ENCODE data around the gene PTPRA.
"Not testable (repeated sequence)": the region's sequence is repeated elsewhere in the genome, so short reads cannot be mapped to it uniquely, and the experiment has no call there.

Gene PTPRA

DNA sequence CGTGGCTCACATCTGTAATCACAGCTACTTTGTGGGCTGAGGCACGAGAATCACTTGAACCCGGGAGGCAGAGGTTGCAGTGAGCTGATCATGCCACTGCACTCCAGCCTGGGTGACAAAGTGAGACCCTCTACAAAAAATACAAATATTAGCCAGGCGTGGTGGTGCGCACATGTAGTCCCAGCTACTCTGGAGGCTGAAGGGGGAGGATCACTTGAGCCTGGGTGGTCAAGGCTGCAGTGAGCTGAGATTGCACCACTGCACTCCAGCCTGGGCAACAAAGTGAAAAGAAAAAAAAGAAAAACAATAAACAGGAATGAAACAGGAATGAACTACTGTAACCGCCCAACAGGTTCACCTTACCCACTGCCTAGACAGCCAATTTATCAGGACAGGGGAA is 190.8 kb downstream of the PTPRA start:
- H3K4me3 ChIP-seq (ENCODE audit: low read depth, low read length); H3K79me2 ChIP-seq (ENCODE audit: control insufficient read depth, insufficient read depth, low read length, poor library complexity): not testable (repeated sequence)
- WGBS (ENCODE audit: extremely low coverage, insufficient coverage, insufficient read length): no CpG with 5 or more reads among the region's 6 CpGs

GRCh38 chr20:3067139-3068014 is 194.1 kb downstream of the PTPRA start:
- Histone ChIP-seq H3K36me3 (ENCODE audit: control insufficient read depth in 1 of 2, insufficient read depth in 2 of 2, low read length in 2 of 2) (no peaks in the 10 kb centered on the region), H3K27me3 (ENCODE audit: insufficient read depth, low read length) (peaks cover 13% of the 10 kb centered on the region), H4K8ac (ENCODE audit: low read depth, low read length) (no peak overlapping the region)

More for the DNA sequence above, 190.8 kb downstream of the PTPRA start:
- not testable (repeated sequence) for H3K9ac ChIP-seq (ENCODE audit: low read length); H3K18ac ChIP-seq (ENCODE audit: low read length); H4K91ac ChIP-seq (ENCODE audit: low read depth, low read length); H2AK5ac ChIP-seq (ENCODE audit: low read length); H3K4me2 ChIP-seq (ENCODE audit: low read length); H2AFZ ChIP-seq (ENCODE audit: insufficient read depth, low read length, poor library complexity); H3K9me3 ChIP-seq (ENCODE audit: insufficient read depth, low read depth, low read length); H3K27ac ChIP-seq (ENCODE audit: low read depth, low read length); H3K79me1 ChIP-seq (ENCODE audit: low read length); H3K23ac ChIP-seq (ENCODE audit: low read length); H4K12ac ChIP-seq (ENCODE audit: low read depth, low read length); H3K27me3 ChIP-seq (ENCODE audit: insufficient read depth, low read length); DNase-seq; H4K8ac ChIP-seq (ENCODE audit: low read depth, low read length); H3K4ac ChIP-seq (ENCODE audit: low read depth, low read length); H2BK5ac ChIP-seq (ENCODE audit: low read depth, low read length, poor library complexity); H3K4me1 ChIP-seq (ENCODE audit: control insufficient read depth in 1 of 2, insufficient read depth in 2 of 2, low read length in 2 of 2); H2BK120ac ChIP-seq (ENCODE audit: insufficient read depth, low read length, poor library complexity); H2BK12ac ChIP-seq (ENCODE audit: low read length); H3K36me3 ChIP-seq (ENCODE audit: control insufficient read depth in 1 of 2, insufficient read depth in 2 of 2, low read length in 2 of 2); H3K14ac ChIP-seq (ENCODE audit: low read length)

DNA sequence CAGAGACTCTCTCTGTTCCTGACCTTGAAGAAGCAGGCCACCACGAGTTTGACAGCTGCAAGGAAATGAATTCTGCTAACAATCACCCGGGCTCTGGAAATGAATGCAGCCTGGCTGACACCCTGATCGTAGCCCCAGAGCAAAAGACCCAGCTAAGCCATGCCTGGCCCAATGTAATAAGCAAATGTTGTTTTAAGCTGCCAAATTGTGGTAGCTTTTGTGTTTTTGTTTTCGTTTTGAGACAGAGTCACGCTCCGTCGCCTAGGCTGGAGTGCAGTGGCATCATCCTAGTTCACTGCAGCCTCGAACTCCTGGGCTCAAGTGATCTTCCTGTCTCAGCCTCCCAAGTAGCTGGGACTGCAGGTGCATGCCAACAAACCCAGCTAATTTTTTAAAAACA is 194.8 kb downstream of the PTPRA start:
- no CpG with 5 or more reads among the region's 8 CpGs for WGBS (ENCODE audit: extremely low coverage, insufficient coverage, insufficient read length)
- H3K79me1 ChIP-seq (ENCODE audit: low read length): no peaks in the 10 kb centered on the region

More at GRCh38 chr20:3067139-3068014, 194.1 kb downstream of the PTPRA start:
- no peak overlapping the region for H2BK5ac ChIP-seq (ENCODE audit: low read depth, low read length, poor library complexity)
- H3K4ac ChIP-seq (ENCODE audit: low read depth, low read length): no peak overlapping the region
- H3K79me1 ChIP-seq (ENCODE audit: low read length): no peaks in the 10 kb centered on the region
- no peak overlapping the region for H4K91ac ChIP-seq (ENCODE audit: low read depth, low read length)
- H2BK12ac ChIP-seq (ENCODE audit: low read length): no peak overlapping the region
- H3K14ac ChIP-seq (ENCODE audit: low read length): no peak overlapping the region
- peak; percentile 34 to 79 for DNase-seq
- H3K79me2 ChIP-seq (ENCODE audit: control insufficient read depth, insufficient read depth, low read length, poor library complexity): no peaks in the 10 kb centered on the region
- H2AK5ac ChIP-seq (ENCODE audit: low read length): no peak overlapping the region
- H2AFZ ChIP-seq (ENCODE audit: insufficient read depth, low read length, poor library complexity): no peak overlapping the region
- H2BK120ac ChIP-seq (ENCODE audit: insufficient read depth, low read length, poor library complexity): no peak overlapping the region
- no peak overlapping the region for H3K4me3 ChIP-seq (ENCODE audit: low read depth, low read length)
- no peak overlapping the region for H3K23ac ChIP-seq (ENCODE audit: low read length)
- H3K4me2 ChIP-seq (ENCODE audit: low read length): no peak overlapping the region
- no peak overlapping the region for H3K18ac ChIP-seq (ENCODE audit: low read length)
- peaks cover 0 to 3% of the 10 kb centered on the region in 2 experiments for H3K4me1 ChIP-seq (ENCODE audit: control insufficient read depth in 1 of 2, insufficient read depth in 2 of 2, low read length in 2 of 2)
- no CpG with 5 or more reads among the region's 23 CpGs for WGBS (ENCODE audit: extremely low coverage, insufficient coverage, insufficient read length)
- H3K9ac ChIP-seq (ENCODE audit: low read length): no peak overlapping the region
- peaks cover 6% of the 10 kb centered on the region for H3K9me3 ChIP-seq (ENCODE audit: insufficient read depth, low read depth, low read length)
- H4K12ac ChIP-seq (ENCODE audit: low read depth, low read length): no peak overlapping the region
- no peak overlapping the region for H3K27ac ChIP-seq (ENCODE audit: low read depth, low read length)

GRCh38 chr20:3068986-3069900 is 196.0 kb downstream of the PTPRA start:
- no peak overlapping the region for H2AK5ac ChIP-seq (ENCODE audit: low read length)
- H3K14ac ChIP-seq (ENCODE audit: low read length): no peak overlapping the region
- no peak overlapping the region for H3K4me2 ChIP-seq (ENCODE audit: low read length)
- H3K27me3 ChIP-seq (ENCODE audit: insufficient read depth, low read length): peaks cover 19% of the 10 kb centered on the region
- peak; percentile 88 to 93 for DNase-seq
- no peak overlapping the region for H2BK12ac ChIP-seq (ENCODE audit: low read length)
- H4K8ac ChIP-seq (ENCODE audit: low read depth, low read length): no peak overlapping the region
- no peak overlapping the region for H3K9ac ChIP-seq (ENCODE audit: low read length)
- no peak overlapping the region for H3K4ac ChIP-seq (ENCODE audit: low read depth, low read length)
- no peak overlapping the region for H4K91ac ChIP-seq (ENCODE audit: low read depth, low read length)
- no peak overlapping the region for H2BK5ac ChIP-seq (ENCODE audit: low read depth, low read length, poor library complexity)
- no peak overlapping the region for H3K23ac ChIP-seq (ENCODE audit: low read length)
- no peaks in the 10 kb centered on the region for H3K36me3 ChIP-seq (ENCODE audit: control insufficient read depth in 1 of 2, insufficient read depth in 2 of 2, low read length in 2 of 2)
- no CpG with 5 or more reads among the region's 8 CpGs for WGBS (ENCODE audit: extremely low coverage, insufficient coverage, insufficient read length)
- no peak overlapping the region for H2BK120ac ChIP-seq (ENCODE audit: insufficient read depth, low read length, poor library complexity)
- peaks cover 0 to 3% of the 10 kb centered on the region in 2 experiments for H3K4me1 ChIP-seq (ENCODE audit: control insufficient read depth in 1 of 2, insufficient read depth in 2 of 2, low read length in 2 of 2)
- no peaks in the 10 kb centered on the region for H3K79me2 ChIP-seq (ENCODE audit: control insufficient read depth, insufficient read depth, low read length, poor library complexity)
- no peak overlapping the region for H3K18ac ChIP-seq (ENCODE audit: low read length)
- H3K4me3 ChIP-seq (ENCODE audit: low read depth, low read length): no peak overlapping the region
- H3K27ac ChIP-seq (ENCODE audit: low read depth, low read length): no peak overlapping the region
- no peak overlapping the region for H4K12ac ChIP-seq (ENCODE audit: low read depth, low read length)
- H2AFZ ChIP-seq (ENCODE audit: insufficient read depth, low read length, poor library complexity): no peak overlapping the region
- peaks cover 10% of the 10 kb centered on the region for H3K9me3 ChIP-seq (ENCODE audit: insufficient read depth, low read depth, low read length)
- H3K79me1 ChIP-seq (ENCODE audit: low read length): no peaks in the 10 kb centered on the region

More for the DNA sequence above, 194.8 kb downstream of the PTPRA start:
- Histone ChIP-seq H3K27ac (ENCODE audit: low read depth, low read length) (no peak overlapping the region), H3K36me3 (ENCODE audit: control insufficient read depth in 1 of 2, insufficient read depth in 2 of 2, low read length in 2 of 2) (no peaks in the 10 kb centered on the region), H3K4me3 (ENCODE audit: low read depth, low read length) (no peak overlapping the region), H2BK5ac (ENCODE audit: low read depth, low read length, poor library complexity) (no peak overlapping the region), H2BK120ac (ENCODE audit: insufficient read depth, low read length, poor library complexity) (no peak overlapping the region), H3K9ac (ENCODE audit: low read length) (no peak overlapping the region), H2AFZ (ENCODE audit: insufficient read depth, low read length, poor library complexity) (no peak overlapping the region), H3K79me2 (ENCODE audit: control insufficient read depth, insufficient read depth, low read length, poor library complexity) (no peaks in the 10 kb centered on the region), H4K91ac (ENCODE audit: low read depth, low read length) (no peak overlapping the region), H3K23ac (ENCODE audit: low read length) (no peak overlapping the region), H3K27me3 (ENCODE audit: insufficient read depth, low read length) (peaks cover 19% of the 10 kb centered on the region), H3K18ac (ENCODE audit: low read length) (no peak overlapping the region), H3K14ac (ENCODE audit: low read length) (no peak overlapping the region), H4K12ac (ENCODE audit: low read depth, low read length) (no peak overlapping the region), H3K4me2 (ENCODE audit: low read length) (no peak overlapping the region), H3K4ac (ENCODE audit: low read depth, low read length) (no peak overlapping the region), H4K8ac (ENCODE audit: low read depth, low read length) (no peak overlapping the region), H3K4me1 (ENCODE audit: control insufficient read depth in 1 of 2, insufficient read depth in 2 of 2, low read length in 2 of 2) (peaks cover 0 to 3% of the 10 kb centered on the region in 2 experiments), H3K9me3 (ENCODE audit: insufficient read depth, low read depth, low read length) (peaks cover 10% of the 10 kb centered on the region), H2BK12ac (ENCODE audit: low read length) (no peak overlapping the region), H2AK5ac (ENCODE audit: low read length) (no peak overlapping the region)
- peak in 1 of 2 donors; percentile 24 for DNase-seq
